Lower leg skin (tissue), 3 donors: Measurements from ENCODE around the gene CNPY3.

ENCODE experiments used
- CTCF ChIP-seq, 3 donors: fragments of 450-650 bp; IDR thresholded peaks; one replicate each; pipeline ENCODE4 v1.5.1; 2016; ENCODE audit warnings: antibody characterized with exemption in 3 of 3, mild to moderate bottlenecking in 3 of 3, moderate library complexity in 2 of 3
- POLR2A ChIP-seq, 2 donors: fragments of 450-650 bp; IDR thresholded peaks; one replicate each; pipeline ENCODE4 v1.6.1; 2016 to 2017; ENCODE audit warnings: antibody characterized with exemption in 2 of 2, mild to moderate bottlenecking in 1 of 2, moderate library complexity in 1 of 2

DNA sequence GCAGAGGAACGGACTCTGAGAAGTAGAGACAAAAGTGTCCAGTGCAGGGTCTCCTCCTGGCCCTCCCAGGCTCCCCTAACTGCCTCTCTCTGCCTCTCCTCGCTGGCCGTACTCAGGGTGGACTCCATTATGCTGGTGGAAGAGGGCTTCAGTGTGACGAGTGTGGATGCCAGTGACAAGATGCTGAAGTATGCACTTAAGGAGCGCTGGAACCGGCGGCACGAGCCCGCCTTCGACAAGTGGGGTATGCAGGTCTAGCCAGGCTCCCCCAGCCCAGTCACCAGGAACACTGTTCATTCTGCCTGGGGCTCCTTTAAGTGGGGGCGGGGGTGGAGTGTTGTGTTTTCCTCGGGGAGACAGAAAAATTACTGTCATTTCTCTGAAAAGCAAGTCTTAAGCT lies 32.8 kb downstream of the CNPY3 start:
- no peak for TF ChIP-seq POLR2A (IDR thresholded peaks at IDR 0.05)
- TF ChIP-seq CTCF (IDR thresholded peaks at IDR 0.05) = no peak
